ENCODE data around the gene RAP1GAP.

RAP1GAP gene

DNA sequence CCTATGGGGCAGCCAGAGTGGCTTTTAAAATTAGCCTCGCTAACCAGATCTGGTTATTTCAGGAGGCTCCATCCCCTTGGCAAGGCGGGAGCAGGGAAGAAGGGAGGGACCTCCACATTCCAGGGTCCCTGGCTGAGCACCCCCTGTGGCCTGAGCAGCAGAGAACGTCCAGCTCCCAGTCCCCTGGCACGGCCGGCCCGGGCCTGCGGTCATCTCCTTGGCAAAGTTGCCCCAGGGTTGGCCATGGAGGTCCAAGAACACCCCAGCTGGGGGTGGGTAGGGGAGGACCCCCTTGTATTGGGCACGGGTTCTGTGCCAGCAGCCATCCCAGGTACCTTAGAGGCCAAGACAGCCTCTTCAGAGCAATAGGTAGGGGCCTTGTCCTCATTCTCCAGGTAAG is 75.9 kb downstream of the RAP1GAP start:
- Histone ChIP-seq H4K20me1 (ENCODE audit: insufficient read depth, low read length) (no peaks in the 10 kb centered on the region), H3K4me3 (ENCODE audit: low read length) (no peak overlapping the region), H3K9ac (ENCODE audit: low read length) (no peak overlapping the region), H3K9me2 (replicated peaks; ENCODE audit: insufficient read depth, low read length) (no peaks in the 10 kb centered on the region), H3K79me2 (ENCODE audit: low read length) (no peaks in the 10 kb centered on the region), H3K9me3 (replicated peaks; ENCODE audit: insufficient read depth, low read length) (no peaks in the 10 kb centered on the region), H2AFZ (ENCODE audit: low read length) (no peak overlapping the region), H3K4me2 (ENCODE audit: low read depth, low read length) (no peak overlapping the region), H3K27me3 (replicated peaks; ENCODE audit: insufficient read depth, low read length) (peaks cover 97% of the 10 kb centered on the region), H3F3A (ENCODE audit: insufficient read depth, low read length) (no peaks in the 10 kb centered on the region), H3K36me3 (replicated peaks; ENCODE audit: insufficient read depth, low read length) (no peaks in the 10 kb centered on the region), H3K4me1 (ENCODE audit: low read length) (no peaks in the 10 kb centered on the region), H3K27ac (ENCODE audit: low read length) (no peak overlapping the region)
- TF ChIP-seq EZH2phosphoT487 (IDR thresholded peaks at IDR 0.05; ENCODE audit: low read length), result no peak
- DNase-seq, result no peak

DNA sequence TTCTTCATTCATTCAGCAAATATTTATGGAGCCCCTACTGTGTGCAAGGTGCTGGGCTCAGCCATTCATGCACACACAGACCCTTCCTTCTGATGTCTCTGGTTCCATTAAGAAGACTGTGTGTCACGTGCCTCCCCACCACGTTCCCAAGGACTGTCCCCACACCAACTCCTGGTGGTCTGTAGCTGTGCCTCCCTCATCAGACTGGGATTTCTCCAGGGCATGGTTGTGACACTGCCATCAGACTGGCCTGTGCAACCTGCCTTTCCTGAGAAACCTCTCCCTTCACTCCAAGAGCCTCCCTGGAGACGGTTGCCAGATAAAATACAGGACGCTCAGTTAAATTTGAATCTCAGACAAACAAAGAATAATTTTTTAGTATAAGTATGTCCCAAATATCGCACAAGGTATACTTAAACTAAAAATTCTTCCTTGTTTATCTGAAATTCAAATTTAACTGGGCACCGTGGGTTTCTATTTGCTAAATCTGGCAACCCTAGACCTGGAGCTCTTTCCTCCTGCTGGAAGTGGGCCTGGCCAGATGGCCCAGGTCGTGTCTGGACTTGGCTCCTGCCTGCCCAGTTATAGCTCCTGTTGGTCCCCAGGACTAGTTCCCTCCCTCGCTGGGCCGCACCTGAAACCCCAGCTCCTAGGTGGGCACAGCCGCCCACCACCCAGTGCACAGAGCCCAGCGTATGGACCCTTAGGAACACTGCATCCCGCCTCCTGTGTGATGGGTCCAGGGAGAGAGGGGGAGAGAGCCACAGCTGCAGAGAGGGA is 76.9 kb downstream of the RAP1GAP start:
- Histone ChIP-seq H3K79me2 (ENCODE audit: low read length) (no peaks in the 10 kb centered on the region), H4K20me1 (ENCODE audit: insufficient read depth, low read length) (no peaks in the 10 kb centered on the region), H3K4me2 (ENCODE audit: low read depth, low read length) (no peak overlapping the region), H3K9me2 (replicated peaks; ENCODE audit: insufficient read depth, low read length) (no peaks in the 10 kb centered on the region), H3K4me1 (ENCODE audit: low read length) (no peaks in the 10 kb centered on the region), H2AFZ (ENCODE audit: low read length) (no peak overlapping the region), H3K9me3 (replicated peaks; ENCODE audit: insufficient read depth, low read length) (no peaks in the 10 kb centered on the region), H3K4me3 (ENCODE audit: low read length) (no peak overlapping the region), H3F3A (ENCODE audit: insufficient read depth, low read length) (no peaks in the 10 kb centered on the region), H3K27me3 (replicated peaks; ENCODE audit: insufficient read depth, low read length) (peaks cover 97% of the 10 kb centered on the region), H3K36me3 (replicated peaks; ENCODE audit: insufficient read depth, low read length) (no peaks in the 10 kb centered on the region), H3K9ac (ENCODE audit: low read length) (no peak overlapping the region), H3K27ac (ENCODE audit: low read length) (no peak overlapping the region)
- no peak for DNase-seq
- TF ChIP-seq, protein P1, sequence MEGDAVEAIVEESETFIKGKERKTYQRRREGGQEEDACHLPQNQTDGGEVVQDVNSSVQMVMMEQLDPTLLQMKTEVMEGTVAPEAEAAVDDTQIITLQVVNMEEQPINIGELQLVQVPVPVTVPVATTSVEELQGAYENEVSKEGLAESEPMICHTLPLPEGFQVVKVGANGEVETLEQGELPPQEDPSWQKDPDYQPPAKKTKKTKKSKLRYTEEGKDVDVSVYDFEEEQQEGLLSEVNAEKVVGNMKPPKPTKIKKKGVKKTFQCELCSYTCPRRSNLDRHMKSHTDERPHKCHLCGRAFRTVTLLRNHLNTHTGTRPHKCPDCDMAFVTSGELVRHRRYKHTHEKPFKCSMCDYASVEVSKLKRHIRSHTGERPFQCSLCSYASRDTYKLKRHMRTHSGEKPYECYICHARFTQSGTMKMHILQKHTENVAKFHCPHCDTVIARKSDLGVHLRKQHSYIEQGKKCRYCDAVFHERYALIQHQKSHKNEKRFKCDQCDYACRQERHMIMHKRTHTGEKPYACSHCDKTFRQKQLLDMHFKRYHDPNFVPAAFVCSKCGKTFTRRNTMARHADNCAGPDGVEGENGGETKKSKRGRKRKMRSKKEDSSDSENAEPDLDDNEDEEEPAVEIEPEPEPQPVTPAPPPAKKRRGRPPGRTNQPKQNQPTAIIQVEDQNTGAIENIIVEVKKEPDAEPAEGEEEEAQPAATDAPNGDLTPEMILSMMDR (IDR thresholded peaks at IDR 0.05; ENCODE audit: low read length), result no peak
- TF ChIP-seq EZH2 (optimal IDR thresholded peaks at IDR 0.05; ENCODE audit: low read depth, low read length) (no peak), EZH2phosphoT487 (IDR thresholded peaks at IDR 0.05; ENCODE audit: low read length) (no peak)

DNA sequence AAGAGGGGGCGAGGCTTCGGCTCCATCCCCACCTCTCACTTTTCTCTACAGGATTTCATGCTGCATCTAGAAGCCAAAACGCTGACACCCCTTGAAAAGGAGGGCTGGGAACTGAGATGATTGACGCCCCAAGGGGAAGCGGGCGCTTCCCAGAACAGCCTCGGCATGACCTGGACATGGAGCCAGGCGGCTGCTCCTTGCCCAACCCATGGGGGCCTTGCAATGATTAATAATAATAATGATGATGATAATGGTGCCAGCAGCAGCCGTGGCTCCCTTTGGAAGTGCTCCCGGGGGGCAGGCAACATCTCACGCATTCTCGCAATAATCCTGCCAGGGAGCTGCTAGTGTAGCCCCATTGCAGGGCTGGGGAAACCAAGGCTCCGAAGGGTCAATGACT is 78.2 kb downstream of the RAP1GAP start:
- Histone ChIP-seq H3F3A (ENCODE audit: insufficient read depth, low read length) (no peaks in the 10 kb centered on the region), H3K36me3 (replicated peaks; ENCODE audit: insufficient read depth, low read length) (no peaks in the 10 kb centered on the region), H3K9ac (ENCODE audit: low read length) (no peak overlapping the region), H3K4me1 (ENCODE audit: low read length) (no peaks in the 10 kb centered on the region), H3K9me3 (replicated peaks; ENCODE audit: insufficient read depth, low read length) (no peaks in the 10 kb centered on the region), H3K4me2 (ENCODE audit: low read depth, low read length) (no peak overlapping the region), H2AFZ (ENCODE audit: low read length) (no peak overlapping the region), H3K79me2 (ENCODE audit: low read length) (no peaks in the 10 kb centered on the region), H3K4me3 (ENCODE audit: low read length) (no peak overlapping the region), H3K27me3 (replicated peaks; ENCODE audit: insufficient read depth, low read length) (peaks cover 100% of the 10 kb centered on the region), H3K27ac (ENCODE audit: low read length) (no peak overlapping the region), H3K9me2 (replicated peaks; ENCODE audit: insufficient read depth, low read length) (no peaks in the 10 kb centered on the region), H4K20me1 (ENCODE audit: insufficient read depth, low read length) (no peaks in the 10 kb centered on the region)
- DNase-seq, result no peak
- TF ChIP-seq EZH2phosphoT487 (IDR thresholded peaks at IDR 0.05; ENCODE audit: low read length) (no peak), EZH2 (optimal IDR thresholded peaks at IDR 0.05; ENCODE audit: low read depth, low read length) (no peak)
- TF ChIP-seq, protein P1 (IDR thresholded peaks at IDR 0.05; ENCODE audit: low read length), result no peak

Measured in MM.1S (cell line).